Measurements from ENCODE around the gene ESR2. TPM values are rescaled to one million over a fixed set of nuclear protein-coding genes. Genes with fewer than 3 reads are reported as not detected.

The ESR2 gene
- total and polyA plus RNA-seq, 2 of the 8 experiments (the other 6 are each of a cell fraction or from before 2014, with no cell fraction given): 0.19 to 0.23 TPM

GRCh38 chr14:64221391-64222003 lies 72.7 kb downstream of the ESR2 start:
- no peak for TF ChIP-seq CTCF (IDR thresholded peaks at IDR 0.05; ENCODE audit: control extremely low read depth in 1 of 3, insufficient read depth in 1 of 3, low read depth in 1 of 3, low read length in 3 of 3)
- no peak for TF ChIP-seq ATF3 (IDR thresholded peaks at IDR 0.05; ENCODE audit: insufficient read depth, low read depth, low read length)
- TF ChIP-seq EZH2 (IDR thresholded peaks at IDR 0.05; ENCODE audit: low read depth, low read length, severe bottlenecking): no peak
- no peak for TF ChIP-seq E2F6 (IDR thresholded peaks at IDR 0.05)
- TF ChIP-seq ZNF274 (IDR thresholded peaks at IDR 0.05; ENCODE audit: borderline replicate concordance, extremely low read depth, low read length): no peak
- TF ChIP-seq POLR2A (IDR thresholded peaks at IDR 0.05; ENCODE audit: control extremely low read depth in 1 of 2, low read depth in 2 of 2, low read length in 2 of 2): no peak
- H3K4me3 ChIP-seq (ENCODE audit: extremely low read depth in 1 of 4, insufficient read depth in 2 of 4, low read depth in 3 of 4, low read length in 4 of 4): no peak overlapping the region
- H3K9me3 ChIP-seq (ENCODE audit: insufficient read depth in 2 of 2, low read depth in 1 of 2, low read length in 1 of 2): no peaks in the 10 kb centered on the region
- H3K79me1 ChIP-seq (ENCODE audit: low read depth, low read length): no peaks in the 10 kb centered on the region
- no peak overlapping the region for H3K56ac ChIP-seq (replicated peaks; ENCODE audit: insufficient read length, low read depth, low read length)
- H3K23me2 ChIP-seq (ENCODE audit: low read depth, low read length): no peaks in the 10 kb centered on the region
- no peak for FAIRE-seq
- H3K4me1 ChIP-seq (replicated peaks in 1 of 4; ENCODE audit: control insufficient read depth in 3 of 4, insufficient read depth in 4 of 4, low read length in 3 of 4): no peaks in the 10 kb centered on the region
- CTCF ChIA-PET (ENCODE audit: partially characterized antibody): interaction anchor here (0.6 to 2.6 kb wide), 3 partner anchors 12 to 910 kb away, joined by 3 to 8 read pairs (median 4); partner anchors contain the start of gene ESR2
- H2BK12ac ChIP-seq (ENCODE audit: low read depth, low read length): no peak overlapping the region
- H3K23ac ChIP-seq (ENCODE audit: insufficient read length): no peak overlapping the region
- 94% methylated on average over 13 of the region's 14 CpGs; no CpG with 5 or more reads in 1 of the 2 experiments for WGBS, 2 experiments (ENCODE audit: extremely low coverage in 1 of 2, insufficient coverage in 1 of 2, insufficient read length in 1 of 2, insufficient replicate concordance in 2 of 2, low coverage in 1 of 2, low lambda C conversion rate in 2 of 2, missing lambda C conversion rate in 1 of 2)
- H2BK120ac ChIP-seq (replicated peaks; ENCODE audit: low read depth, low read length): no peak overlapping the region
- DNase-seq (ENCODE audit: low read depth in 1 of 2, low spot score in 2 of 2): no peak
- H2AFZ ChIP-seq (ENCODE audit: low read length): no peak overlapping the region
- no peak overlapping the region for H4K8ac ChIP-seq (ENCODE audit: extremely low read depth, insufficient read depth, low read length)
- no peak overlapping the region for H2AK5ac ChIP-seq (ENCODE audit: low read depth, low read length)
- no peak overlapping the region for H3K9ac ChIP-seq (replicated peaks in 1 of 4; ENCODE audit: extremely low read depth in 1 of 4, low read depth in 3 of 4, low read length in 3 of 4)
- H2BK15ac ChIP-seq (ENCODE audit: low read length): no peak overlapping the region
- no peak overlapping the region; the same call in 1 of the 2 replicates for H2BK5ac ChIP-seq (ENCODE audit: low read depth, low read length)
- no peak overlapping the region for H4K5ac ChIP-seq (ENCODE audit: insufficient read length, low read depth, low read length)
- H3K4ac ChIP-seq (replicated peaks; ENCODE audit: insufficient read length, low read depth, low read length): no peak overlapping the region
- H3K14ac ChIP-seq (ENCODE audit: insufficient read length): no peak overlapping the region
- POLR2A ChIA-PET (ENCODE audit: partially characterized antibody): no interaction called here
- no peak overlapping the region for H2BK20ac ChIP-seq (ENCODE audit: low read length)
- H3K27me3 ChIP-seq (replicated peaks in 1 of 4; ENCODE audit: control insufficient read depth in 3 of 4, extremely low read depth in 1 of 4, insufficient read depth in 3 of 4, low read length in 3 of 4): no peaks in the 10 kb centered on the region
- no peak overlapping the region for H3K27ac ChIP-seq (ENCODE audit: low read depth, low read length)
- no peak overlapping the region for H4K91ac ChIP-seq (replicated peaks; ENCODE audit: insufficient read length, low read length)
- peaks cover 11 to 77% (median 43%) of the 10 kb centered on the region in 4 experiments for H3K36me3 ChIP-seq (ENCODE audit: control insufficient read depth in 2 of 4, insufficient read depth in 4 of 4, low read length in 3 of 4)
- no peak overlapping the region for H3K4me2 ChIP-seq (ENCODE audit: insufficient read depth in 1 of 2, low read depth in 2 of 2, low read length in 2 of 2)
- H3K79me2 ChIP-seq (ENCODE audit: control insufficient read depth in 1 of 2, insufficient read depth in 2 of 2, low read length in 2 of 2): no peaks in the 10 kb centered on the region
- no peaks in the 10 kb centered on the region for H4K20me1 ChIP-seq (replicated peaks in 1 of 2; ENCODE audit: control insufficient read depth in 1 of 2, insufficient read depth in 2 of 2, low read length in 2 of 2)
- no peak overlapping the region for H3K18ac ChIP-seq (ENCODE audit: extremely low read depth, low read length)
